ENCODE measurements around the gene SLC1A4.

SLC1A4 gene

GRCh38 chr2:64976276-64976675 is 12.9 kb upstream of the SLC1A4 start:
- H3K4me3 ChIP-seq (ENCODE audit: low read depth, low read length), result no peak overlapping the region
- H3K4me1 ChIP-seq (ENCODE audit: control insufficient read depth, insufficient read depth, low read length), result no peaks in the 10 kb centered on the region
- TF ChIP-seq TSHZ1 (tag by site-specific recombination; IDR thresholded peaks at IDR 0.05; ENCODE audit: borderline replicate concordance) (no peak), ZNF626 (tag by site-specific recombination; IDR thresholded peaks at IDR 0.05) (no peak), ZNF747 (tag by site-specific recombination; IDR thresholded peaks at IDR 0.05) (no peak), SP7 (tag by site-specific recombination; IDR thresholded peaks at IDR 0.05) (no peak)
- ChIA-PET POLR2A (no interaction called here), CTCF (no interaction called here)
- no peaks in the 10 kb centered on the region for H3K36me3 ChIP-seq (ENCODE audit: control insufficient read depth in 2 of 2, insufficient read depth in 1 of 2, low read length in 2 of 2)
- H3K27ac ChIP-seq (ENCODE audit: extremely low read depth, low read depth, low read length), result no peak overlapping the region
- H3K9me3 ChIP-seq (ENCODE audit: control insufficient read depth, insufficient read depth, low read depth, low read length), result no peaks in the 10 kb centered on the region

- Histone ChIP-seq H3K4me3 (ENCODE audit: low read depth, low read length) (no peak overlapping the region), H3K4me1 (ENCODE audit: control insufficient read depth, insufficient read depth, low read length) (no peaks in the 10 kb centered on the region), H3K36me3 (ENCODE audit: control insufficient read depth in 2 of 2, insufficient read depth in 1 of 2, low read length in 2 of 2) (no peaks in the 10 kb centered on the region), H3K9me3 (ENCODE audit: control insufficient read depth, insufficient read depth, low read depth, low read length) (no peaks in the 10 kb centered on the region), H3K27ac (ENCODE audit: extremely low read depth, low read depth, low read length) (no peak overlapping the region)
- TF ChIP-seq ZSCAN23 (tag by site-specific recombination; IDR thresholded peaks at IDR 0.05) (no peak), ZBTB17 (tag by site-specific recombination; IDR thresholded peaks at IDR 0.05) (no peak), ZNF24 (tag by site-specific recombination; IDR thresholded peaks at IDR 0.05) (no peak), ZBTB48 (tag by site-specific recombination; IDR thresholded peaks at IDR 0.05) (no peak), ZNF214 (tag by site-specific recombination; IDR thresholded peaks at IDR 0.05; ENCODE audit: borderline replicate concordance) (no peak), ZNF558 (tag by site-specific recombination; IDR thresholded peaks at IDR 0.05) (no peak)
- ChIA-PET POLR2A (interaction anchor here (0.7 to 1.2 kb wide), 3 partner anchors 9 to 68 kb away, joined by 3 to 8 read pairs (median 5); no protein-coding TSS in a partner anchor), CTCF (interaction anchor here (0.6 to 1.6 kb wide), 7 partner anchors 9 to 744 kb away, joined by 3 to 6 read pairs (median 3); no protein-coding TSS in a partner anchor)
Observed at GRCh38 chr2:64978514-64979268, 10.5 kb upstream of the SLC1A4 start.

- Histone ChIP-seq H3K4me1 (ENCODE audit: control insufficient read depth, insufficient read depth, low read length) (no peaks in the 10 kb centered on the region), H3K4me3 (ENCODE audit: low read depth, low read length) (no peak overlapping the region), H3K36me3 (ENCODE audit: control insufficient read depth in 2 of 2, insufficient read depth in 1 of 2, low read length in 2 of 2) (no peaks in the 10 kb centered on the region), H3K9me3 (ENCODE audit: control insufficient read depth, insufficient read depth, low read depth, low read length) (no peaks in the 10 kb centered on the region), H3K27ac (ENCODE audit: extremely low read depth, low read depth, low read length) (no peak overlapping the region)
- POLR2A ChIA-PET, result interaction anchor here (0.7 to 1.2 kb wide), 2 partner anchors 9 to 11 kb away, joined by 3 to 4 read pairs; no protein-coding TSS in a partner anchor
- CTCF ChIA-PET, result interaction anchor here (0.6 to 1.3 kb wide), 6 partner anchors 14 to 1911 kb away, joined by 3 to 5 read pairs (median 3); no protein-coding TSS in a partner anchor
- TF ChIP-seq ZNF473 (tag by site-specific recombination; IDR thresholded peaks at IDR 0.05), result no peak
- no peak for TF ChIP-seq ZNF549 (tag by site-specific recombination; IDR thresholded peaks at IDR 0.05)
- TF ChIP-seq ZBTB49 (tag by site-specific recombination; IDR thresholded peaks at IDR 0.05; ENCODE audit: low read depth), result no peak
- no peak for TF ChIP-seq MZF1 (tag by site-specific recombination; IDR thresholded peaks at IDR 0.05; ENCODE audit: borderline replicate concordance)
- no peak for TF ChIP-seq MEIS1 (CRISPR knock-in tag; IDR thresholded peaks at IDR 0.05; ENCODE audit: borderline replicate concordance)
- no peak for TF ChIP-seq ZNF121 (tag by site-specific recombination; IDR thresholded peaks at IDR 0.05)
- no peak for TF ChIP-seq PBX3 (CRISPR knock-in tag; IDR thresholded peaks at IDR 0.05)
- TF ChIP-seq ZNF423 (tag by site-specific recombination; IDR thresholded peaks at IDR 0.05), result no peak
- TF ChIP-seq ZBTB10 (tag by site-specific recombination; IDR thresholded peaks at IDR 0.05), result no peak
Observed at GRCh38 chr2:64979744-64980143, 9.5 kb upstream of the SLC1A4 start.

Measured in HEK293 (cell line).